ENCODE results near the gene TMED4.

DNA sequence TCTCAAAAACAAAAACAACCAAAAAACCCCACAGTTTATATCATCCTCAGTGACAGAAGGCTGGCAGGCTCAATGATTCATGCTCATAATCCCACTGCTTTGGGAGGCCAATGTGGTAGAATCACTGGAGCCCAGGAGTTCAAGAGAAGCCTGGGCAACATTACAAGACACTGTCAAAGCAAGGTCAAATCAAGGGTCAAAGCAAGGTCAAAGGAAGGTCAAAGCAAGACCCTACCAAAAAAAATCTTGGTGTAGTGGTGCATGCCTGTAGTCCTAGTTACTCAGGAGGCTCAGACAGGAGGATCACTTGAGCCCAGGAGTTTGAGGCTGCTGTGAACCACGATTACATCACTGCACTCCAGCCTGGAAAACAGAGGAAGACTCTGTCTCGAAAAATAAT is 26.7 kb downstream of the TMED4 start:
- TF ChIP-seq, protein P1, sequence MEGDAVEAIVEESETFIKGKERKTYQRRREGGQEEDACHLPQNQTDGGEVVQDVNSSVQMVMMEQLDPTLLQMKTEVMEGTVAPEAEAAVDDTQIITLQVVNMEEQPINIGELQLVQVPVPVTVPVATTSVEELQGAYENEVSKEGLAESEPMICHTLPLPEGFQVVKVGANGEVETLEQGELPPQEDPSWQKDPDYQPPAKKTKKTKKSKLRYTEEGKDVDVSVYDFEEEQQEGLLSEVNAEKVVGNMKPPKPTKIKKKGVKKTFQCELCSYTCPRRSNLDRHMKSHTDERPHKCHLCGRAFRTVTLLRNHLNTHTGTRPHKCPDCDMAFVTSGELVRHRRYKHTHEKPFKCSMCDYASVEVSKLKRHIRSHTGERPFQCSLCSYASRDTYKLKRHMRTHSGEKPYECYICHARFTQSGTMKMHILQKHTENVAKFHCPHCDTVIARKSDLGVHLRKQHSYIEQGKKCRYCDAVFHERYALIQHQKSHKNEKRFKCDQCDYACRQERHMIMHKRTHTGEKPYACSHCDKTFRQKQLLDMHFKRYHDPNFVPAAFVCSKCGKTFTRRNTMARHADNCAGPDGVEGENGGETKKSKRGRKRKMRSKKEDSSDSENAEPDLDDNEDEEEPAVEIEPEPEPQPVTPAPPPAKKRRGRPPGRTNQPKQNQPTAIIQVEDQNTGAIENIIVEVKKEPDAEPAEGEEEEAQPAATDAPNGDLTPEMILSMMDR (IDR thresholded peaks at IDR 0.05) = no peak
- TF ChIP-seq POLR2A (IDR thresholded peaks at IDR 0.05) = no peak
- no peak for TF ChIP-seq POLR2AphosphoS5 (IDR thresholded peaks at IDR 0.05)
- TF ChIP-seq EP300 (IDR thresholded peaks at IDR 0.05) = no peak

Measured in suprapubic skin (tissue), 4 donors.